ENCODE results near the gene OTC. TPM values are rescaled to one million over a fixed set of nuclear protein-coding genes. Genes with fewer than 3 reads are reported as not detected.

Gene OTC
- total RNA-seq, 1 donor from 2014 or later, result 0.31 TPM

DNA sequence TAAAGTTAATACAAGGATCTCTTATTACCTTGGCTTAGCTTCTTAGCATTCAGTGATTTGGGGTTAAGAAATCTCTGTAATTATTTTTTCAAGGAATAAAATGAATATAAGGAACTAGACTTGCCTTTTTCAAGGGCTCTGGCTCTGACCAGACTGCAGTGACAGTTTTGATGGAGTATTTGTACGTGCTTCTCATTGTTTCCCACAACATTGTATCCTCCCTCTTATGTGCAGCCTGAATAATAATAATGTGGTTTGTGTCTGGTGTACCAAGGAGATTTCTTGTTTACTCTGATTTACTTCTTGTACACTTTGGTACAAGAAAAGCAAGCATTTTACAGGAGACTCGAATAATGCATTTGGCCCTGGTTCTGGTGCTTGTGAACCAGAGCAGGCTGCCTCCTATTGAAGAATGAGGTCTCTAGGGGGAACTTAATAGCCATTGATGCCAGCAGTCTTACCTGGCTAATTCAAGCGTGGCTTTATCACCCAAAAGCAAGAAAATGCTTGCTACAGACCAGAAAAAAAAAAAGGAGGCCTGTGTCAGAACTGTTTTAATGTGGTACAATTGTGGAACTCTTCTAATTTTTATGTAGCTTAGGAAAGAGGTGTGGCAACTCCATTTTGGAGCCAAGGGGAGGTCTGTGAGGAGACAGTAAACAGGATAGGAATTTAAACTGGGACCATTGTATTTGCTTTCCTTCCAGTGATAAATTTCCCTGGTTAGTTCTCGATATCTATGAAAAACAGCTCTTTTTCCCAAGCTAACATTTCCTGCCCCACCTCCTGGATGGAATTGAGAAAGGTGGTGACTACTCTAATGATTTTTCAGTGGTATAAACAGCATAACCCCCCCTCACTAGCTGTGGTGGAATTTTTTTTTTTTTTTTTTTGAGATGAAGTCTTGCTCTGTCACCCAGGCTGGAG is 5.6 kb downstream of the OTC start:
- no peak for DNase-seq

DNA sequence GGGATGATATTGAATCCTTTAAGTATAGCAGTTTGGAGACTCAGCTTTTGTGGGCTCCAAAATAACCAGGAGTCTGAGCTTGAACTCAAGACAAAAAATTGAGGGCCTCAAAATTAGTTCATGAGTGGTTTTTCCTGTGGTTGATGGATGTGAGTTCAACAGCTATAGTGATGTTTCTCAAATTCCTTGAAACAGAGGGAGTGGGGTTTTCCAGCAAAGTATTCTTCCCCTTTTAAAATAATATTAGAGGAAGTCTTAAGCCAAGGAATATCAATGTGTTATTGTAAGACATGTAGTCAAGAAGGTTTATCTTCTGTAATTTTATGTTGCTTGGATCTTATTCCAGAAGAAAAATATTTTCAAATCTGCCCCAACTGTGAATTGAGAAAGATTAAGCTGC is 10.6 kb downstream of the OTC start:
- no peak for DNase-seq

DNA sequence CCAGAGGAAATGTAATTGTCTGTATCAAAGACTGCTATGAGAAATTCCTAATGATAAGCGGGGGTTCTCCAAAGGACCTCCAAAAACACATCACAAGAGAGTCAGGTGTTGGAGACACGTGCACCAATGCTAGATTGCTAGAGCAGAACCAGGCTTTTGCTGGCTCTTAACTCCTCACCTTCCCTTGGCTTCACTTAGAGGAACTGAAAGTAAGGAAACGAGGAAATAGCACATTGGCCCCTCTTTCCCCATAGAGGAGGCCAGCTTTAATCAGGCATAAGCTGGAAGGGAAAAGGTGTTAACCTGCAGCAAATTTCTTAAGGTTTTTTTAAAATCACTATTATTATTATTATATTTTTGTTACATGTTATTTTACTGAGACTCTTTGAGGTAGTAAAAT is 13.6 kb downstream of the OTC start:
- DNase-seq, result no peak

DNA sequence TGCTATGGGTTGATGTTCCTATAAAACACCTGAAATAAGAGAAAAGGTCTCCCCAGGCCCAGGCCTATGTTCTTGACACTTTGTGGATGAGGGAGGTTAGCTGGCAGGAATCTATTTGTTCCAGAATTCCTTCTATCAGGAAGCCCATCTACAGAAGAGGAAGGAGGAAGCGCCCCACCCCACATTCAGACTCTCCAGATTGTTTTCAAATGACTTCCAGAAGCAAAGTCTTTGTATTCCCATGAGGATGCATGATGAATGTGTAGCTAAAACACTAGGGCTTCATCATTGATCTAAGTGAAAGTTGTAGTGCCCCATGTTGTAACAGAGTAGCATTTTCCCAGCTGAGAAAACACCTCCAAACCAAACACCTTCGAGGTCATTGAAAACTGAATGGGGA is 16.4 kb downstream of the OTC start:
- DNase-seq, result no peak

DNA sequence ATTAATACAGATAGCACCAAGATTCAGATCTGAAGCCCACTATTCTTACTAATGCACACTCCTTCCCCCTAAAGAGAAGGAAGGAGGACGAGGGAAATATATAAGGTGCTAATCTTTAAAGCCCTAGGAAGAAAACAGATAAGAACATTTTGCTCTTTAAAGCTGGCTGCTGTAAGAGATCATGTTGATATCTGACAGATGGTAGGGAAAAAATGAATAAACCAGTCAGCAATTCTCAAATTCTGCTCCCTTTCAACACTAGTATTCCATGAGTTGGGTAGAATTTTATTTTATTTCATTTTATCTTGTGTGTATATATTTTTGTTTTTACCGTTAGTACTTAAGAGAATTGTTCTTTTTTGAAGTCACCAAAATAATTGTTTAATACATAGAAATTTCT is 19.2 kb downstream of the OTC start:
- DNase-seq, result no peak

DNA sequence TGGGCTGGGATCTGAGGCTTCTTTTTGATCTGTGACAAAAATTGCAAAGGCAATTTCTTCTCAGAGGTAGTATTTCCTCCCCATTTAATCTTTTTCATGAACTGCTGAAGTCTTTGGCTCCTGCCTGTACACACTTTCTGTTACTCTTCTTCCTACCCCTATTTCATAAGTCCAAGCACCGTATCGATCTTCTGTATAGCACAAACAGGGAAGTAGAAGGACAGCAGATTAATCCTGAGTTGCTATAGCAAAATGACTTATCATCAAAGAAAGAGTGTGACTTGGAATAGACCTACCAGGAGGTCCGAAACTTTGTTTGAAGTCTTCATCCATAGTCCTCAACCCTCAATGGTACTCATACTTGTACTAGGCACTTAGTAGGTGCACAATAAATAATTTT is 22.0 kb downstream of the OTC start:
- no peak for DNase-seq

DNA sequence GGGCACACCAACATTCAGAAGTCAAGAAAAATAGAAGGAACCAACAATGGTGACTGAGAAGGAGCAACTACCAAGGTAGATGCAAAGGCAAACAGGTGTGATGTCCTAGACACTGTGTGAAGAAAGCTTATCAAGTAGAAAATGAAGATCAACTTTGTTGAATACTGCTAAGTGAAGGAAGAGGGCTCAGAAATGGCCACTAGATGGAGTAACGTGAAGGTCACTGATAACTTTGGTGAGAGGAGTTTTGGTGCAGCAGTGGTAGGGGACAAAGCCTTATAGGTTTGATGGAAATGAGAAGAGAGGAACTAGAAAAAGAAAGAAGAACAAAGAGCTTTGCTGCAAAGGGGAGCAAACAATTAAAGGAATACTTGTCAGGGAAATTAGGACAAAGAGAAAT is 23.5 kb downstream of the OTC start:
- DNase-seq, result no peak

DNA sequence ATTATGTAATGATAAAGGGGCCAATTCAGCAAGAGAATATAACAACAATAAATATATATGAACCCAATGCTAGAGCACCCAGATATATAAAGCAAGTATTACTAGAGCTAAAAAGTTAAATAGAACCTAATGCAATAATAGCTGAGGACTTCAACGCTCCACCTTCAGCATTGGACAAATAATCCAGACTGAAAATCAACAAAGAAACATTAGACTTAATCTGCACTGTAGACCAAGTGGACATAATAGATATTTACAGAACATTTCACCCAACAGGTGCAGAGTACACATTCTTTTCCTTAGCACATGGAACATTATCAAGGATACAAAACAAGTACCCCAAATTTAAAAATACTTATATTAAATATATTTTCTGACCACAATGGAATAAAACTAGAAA is 24.3 kb downstream of the OTC start:
- DNase-seq, result no peak

DNA sequence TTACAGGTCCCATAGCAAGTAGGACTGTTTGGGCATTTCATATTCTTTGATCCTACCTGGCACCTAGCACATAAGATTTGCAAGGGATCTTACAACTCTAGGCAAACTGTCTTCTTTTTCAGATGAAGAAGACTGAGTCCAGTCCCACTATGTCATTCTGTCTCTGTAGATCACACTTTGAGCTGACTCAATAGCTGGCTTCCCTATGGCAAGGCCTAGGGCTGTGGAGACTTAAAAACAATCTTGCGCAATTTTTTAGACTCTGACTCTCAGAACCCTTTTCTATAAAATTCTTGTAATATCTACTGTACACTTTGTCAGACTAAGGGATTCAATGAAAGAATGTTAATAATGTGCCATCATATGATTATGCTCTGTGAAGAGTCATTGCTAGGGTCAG is 26.7 kb downstream of the OTC start:
- DNase-seq, result no peak

DNA sequence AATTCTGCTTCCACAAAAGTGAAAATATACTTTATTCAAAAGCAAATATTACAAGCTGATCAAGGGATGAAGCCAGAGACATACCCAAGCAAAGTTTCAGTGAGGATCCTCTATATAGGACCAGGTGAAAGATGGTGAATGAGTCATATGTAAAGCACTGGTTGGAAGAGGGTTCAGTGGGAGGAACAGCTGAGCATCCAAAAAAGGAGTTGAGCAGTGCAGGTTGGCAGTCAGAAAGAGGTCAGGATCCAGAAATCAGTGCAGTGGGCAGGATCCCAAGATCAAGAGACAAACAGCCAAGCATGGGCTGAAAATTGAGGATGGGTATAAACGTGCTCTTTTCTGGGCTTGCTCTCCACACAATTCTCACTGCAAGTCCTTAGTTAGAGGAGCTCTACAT is 30.3 kb downstream of the OTC start:
- no peak for DNase-seq

DNA sequence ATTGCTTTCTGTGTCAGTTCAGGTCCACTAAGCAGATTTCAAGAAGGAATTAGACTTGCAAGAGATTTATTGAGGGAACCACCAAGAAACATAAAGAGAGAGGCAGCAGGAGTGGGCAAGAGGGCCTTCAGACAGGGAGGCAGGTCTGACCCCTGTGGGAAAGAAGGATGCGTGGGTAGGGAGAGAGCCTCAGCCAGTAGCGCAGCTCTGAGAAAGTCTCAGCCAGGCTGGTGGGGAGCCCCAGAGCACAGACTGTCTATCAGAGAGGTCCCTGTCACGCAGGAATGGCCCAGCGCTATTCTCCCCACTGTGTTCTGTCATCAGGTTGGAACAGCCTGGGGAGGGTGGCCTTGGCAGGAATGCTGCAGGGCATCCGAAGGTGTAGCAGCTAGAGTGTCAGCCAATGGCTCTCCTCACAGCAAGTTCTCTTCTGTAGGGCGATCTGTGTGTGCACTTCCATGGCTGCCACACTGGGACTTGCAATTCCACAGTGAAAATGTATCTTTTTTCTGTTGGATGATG is 48.0 kb downstream of the OTC start:
- DNase-seq, result no peak

DNA sequence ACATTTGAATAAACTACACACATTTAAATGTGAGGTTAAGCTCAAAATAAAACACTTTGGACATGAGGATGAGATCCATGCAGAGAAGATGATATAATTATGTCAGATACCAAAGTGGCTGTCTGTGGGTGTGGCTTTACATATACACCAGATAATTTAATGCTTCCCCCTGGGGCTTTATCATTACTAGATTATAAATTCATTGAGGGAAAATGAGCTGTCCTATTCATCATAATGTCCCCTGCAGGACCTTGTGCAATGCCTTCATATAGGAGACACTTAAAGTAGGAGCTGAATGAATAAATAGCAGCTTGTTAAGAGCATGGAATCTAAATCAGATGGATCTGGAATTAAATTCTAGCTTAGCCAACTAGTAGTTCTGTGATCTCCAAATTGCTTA is 49.7 kb downstream of the OTC start:
- DNase-seq, result no peak

DNA sequence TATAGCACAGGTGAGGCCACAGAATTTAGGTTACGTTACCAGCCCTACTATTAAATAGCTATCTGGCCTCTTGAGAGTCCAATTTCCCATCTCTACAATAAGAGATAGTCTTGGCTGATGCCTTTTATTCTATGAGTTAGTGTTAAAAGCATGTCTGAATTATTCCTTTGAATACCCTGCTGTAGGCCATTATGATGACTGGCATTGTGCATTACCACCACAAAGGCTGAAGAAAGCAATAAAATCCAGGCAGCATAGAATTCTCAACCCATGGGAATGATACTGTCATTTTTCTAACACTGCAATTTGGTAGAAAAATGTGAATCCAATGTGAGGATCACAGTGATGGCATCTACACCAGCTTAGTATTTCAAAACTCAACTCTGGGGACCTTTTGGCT is 51.4 kb downstream of the OTC start:
- DNase-seq, result no peak

DNA sequence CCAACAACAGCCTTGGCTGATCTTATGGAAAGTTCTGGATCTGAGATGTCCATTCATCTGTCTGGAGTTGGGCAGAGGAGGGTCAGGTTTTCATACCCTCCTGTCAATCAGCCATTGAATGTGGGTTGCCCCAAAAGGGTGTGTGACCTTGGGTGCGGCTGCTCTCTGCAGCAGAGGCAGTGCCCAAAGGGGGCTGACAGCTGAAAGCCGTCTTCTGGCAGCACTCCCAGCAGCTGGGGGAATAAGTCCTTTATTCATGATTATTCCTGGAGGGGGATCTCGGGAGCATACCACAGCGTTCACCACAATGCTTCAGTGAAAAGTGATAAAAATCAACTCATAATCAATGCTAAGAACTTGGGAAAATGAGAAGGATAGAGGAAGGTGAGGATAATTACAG is 54.7 kb downstream of the OTC start:
- DNase-seq, result no peak

DNA sequence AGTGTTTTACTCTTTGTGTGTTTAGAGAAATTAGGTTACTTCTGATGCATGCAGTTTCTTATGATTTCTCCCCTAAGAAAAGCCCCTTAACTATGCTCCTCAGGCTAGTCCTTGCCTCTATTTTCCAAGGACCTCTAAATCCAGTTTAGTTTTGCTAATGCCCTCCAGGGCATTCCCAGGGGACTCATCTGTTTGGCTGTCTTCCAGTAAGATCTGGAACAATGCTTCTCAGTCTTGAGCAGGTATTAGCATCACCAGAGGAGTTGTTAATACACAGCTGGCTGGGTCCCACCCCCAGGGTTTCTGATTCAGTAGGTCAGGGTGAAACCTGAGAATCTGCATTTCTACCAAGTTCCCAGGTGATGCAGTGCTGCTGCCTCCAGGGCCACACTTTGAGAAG is 56.9 kb downstream of the OTC start:
- DNase-seq, result no peak

DNA sequence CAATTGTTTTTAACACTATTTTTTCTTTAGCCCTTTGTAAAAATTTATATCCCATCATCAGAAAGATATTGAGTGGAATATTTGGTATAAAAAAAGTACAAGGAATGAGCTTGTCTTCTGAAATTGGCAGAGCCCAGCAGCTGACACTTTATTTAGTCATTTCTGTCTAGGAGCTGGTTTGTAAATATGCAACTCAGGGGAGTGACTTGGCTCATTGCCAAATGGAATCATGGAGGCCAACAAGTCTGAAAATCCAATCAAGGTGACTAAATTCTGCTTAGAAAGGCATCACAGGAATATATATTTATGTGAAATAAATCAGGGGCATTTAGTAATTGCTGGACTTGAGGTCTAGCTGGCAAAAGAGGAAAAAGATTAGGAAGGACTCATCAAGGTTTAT is 74.4 kb downstream of the OTC start:
- DNase-seq, result no peak

DNA sequence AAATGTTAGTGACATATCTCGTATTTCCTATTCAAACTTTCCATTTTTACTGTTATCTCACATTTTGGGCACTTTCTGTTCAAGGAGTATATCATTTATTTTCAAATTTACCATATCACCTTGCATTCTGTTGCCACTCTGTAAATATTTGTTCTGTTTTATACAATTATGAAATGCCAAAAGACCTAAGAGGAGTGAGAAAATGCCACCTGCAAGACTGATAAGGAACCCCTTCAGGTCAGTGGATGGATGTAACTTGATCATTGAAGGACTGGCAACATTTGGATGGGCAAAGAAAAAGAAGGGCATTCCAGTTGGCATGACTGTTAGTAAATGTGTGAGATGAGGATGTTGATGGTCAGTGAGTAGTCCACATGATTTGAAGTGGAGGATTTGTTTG is 79.1 kb downstream of the OTC start:
- no peak for DNase-seq

DNA sequence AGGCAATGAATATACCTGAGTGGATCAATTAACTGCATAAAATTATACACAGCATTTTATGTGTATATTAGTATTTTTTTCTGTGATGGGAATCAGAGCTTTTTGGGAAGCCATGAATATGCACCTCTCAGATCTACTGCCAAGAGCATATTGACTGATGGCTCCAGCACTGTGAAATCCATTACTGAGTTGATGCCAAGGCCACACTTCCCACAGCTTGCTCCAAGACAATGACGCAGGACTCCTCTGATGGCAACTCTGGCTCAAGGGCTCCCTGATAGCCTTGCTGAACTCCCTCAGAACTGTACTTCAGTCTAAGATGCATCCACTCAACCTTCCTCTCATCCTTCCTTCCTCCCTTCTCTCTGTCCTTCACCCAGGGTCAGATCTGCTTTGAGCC is 82.7 kb downstream of the OTC start:
- DNase-seq, result no peak

DNA sequence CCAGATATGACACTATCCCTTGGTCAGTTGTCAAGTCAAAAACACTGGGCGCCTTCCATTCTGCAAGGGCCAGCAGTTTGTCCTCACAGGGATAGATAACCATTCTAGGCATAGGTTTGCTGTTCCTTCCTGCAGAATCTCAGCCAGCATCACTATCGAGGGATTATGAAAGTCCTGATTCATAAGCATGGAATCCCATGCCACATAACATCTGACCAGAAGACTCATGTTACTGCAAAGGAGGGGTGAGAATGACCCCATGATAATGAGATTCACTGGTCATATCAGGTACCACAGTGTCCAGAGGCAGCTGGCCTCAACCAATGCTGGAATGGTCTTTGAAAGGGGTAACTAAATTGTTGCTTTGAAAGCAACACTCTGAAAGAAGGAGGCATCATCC is 84.7 kb downstream of the OTC start:
- DNase-seq, result no peak

DNA sequence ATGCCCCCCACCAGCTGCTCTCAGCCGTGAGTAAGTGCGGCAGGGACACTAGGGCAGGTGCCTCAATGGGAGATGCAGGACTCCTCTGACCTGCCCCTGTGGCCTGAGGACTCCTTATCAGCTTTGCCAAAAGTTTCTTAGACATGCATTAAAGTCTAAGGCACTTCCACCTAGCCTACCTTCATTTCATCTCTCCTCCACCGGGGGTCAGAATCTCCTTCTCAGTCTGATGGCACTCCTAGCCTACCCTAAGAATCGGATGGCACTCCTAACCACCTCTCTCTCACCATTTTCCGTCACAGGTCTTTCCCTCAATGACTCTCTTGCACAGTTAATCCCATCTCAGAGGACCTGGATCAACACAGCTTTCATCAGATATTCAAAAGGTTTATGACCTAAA is 85.9 kb downstream of the OTC start:
- DNase-seq, result no peak

DNA sequence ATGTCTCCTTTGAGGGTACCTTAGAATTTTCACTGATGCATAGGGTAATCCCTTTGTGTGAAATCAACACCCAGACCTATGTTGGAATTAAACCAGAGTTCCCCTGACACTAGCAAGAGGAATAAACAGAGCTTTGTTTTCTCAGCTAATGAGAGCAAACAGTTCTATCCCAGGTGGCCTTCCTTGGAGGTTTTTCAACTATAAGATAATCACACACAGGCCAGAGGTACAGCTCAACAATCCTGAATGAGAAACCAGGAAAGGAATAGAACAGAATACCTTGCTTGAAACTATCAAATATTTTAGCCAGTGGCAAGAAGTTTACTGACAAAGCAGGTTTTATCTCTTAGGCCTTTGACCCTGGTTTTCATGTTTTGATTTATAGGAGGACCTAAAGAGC is 100.2 kb downstream of the OTC start:
- DNase-seq, result no peak

DNA sequence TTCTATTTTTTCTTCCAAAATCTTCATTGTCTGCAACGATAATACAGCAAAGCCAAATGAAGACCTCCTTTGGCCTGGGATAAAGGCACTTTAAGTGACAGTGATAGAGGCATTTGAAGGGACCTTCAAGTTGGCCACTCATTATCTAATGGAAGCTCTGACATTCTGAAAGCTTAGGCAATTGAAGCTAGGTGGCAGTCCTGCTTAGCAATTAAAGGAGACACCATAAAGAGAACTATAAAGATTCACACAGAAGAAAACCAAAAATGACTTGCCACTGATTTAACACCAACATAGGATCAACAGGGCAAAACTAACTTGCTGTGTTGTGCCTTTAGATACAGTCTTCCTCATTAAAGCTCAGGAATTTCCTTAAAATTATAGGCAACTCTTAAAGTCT is 105.7 kb downstream of the OTC start:
- DNase-seq, result no peak

DNA sequence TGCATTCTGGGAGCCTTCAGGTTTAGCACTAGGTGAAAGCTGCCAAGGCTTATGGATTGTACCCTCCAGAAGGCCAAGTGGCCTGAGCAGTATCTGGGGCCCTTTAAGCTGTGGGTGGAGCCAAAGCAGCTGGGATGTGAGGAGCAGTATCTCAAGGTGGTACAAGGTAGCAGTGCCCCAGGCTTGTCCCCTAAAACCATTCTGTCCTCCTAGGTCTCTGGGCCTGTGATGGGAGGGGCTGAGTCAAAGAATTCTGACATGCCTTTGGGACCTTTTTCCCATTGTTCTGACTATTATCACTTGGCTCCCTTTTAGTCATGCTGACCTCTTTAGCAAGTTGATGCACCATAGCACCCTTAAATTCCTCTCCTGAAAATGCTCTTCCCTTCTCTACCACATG is 109.9 kb downstream of the OTC start:
- no peak for DNase-seq

DNA sequence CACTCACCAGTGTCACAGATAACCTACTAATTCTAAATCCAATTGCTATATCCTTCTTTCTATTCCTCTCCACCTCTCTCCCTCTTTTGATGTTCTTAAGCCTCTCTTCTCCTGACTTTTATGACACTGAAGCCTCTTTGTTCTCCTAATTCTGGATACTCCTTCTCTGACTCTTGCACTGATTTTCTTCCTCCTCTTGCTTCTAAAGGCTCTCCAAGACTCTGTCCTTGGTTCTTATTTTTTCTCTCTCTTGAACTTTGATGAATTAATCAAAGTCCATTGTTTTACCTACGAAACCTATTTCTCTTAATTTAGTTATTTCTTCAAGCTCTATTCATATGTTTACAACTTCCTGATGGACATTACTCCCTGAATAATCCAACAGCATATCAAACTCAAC is 113.3 kb downstream of the OTC start:
- DNase-seq, result no peak
